CD4-positive, alpha-beta T cell treated with Interleukin-15 for 1 hour (primary cell): ENCODE data around the gene POMGNT2.

ENCODE experiments used
- DNase-seq: peaks from one replicate; pipeline ENCODE4 v3.0.0-alpha.2; 2020

POMGNT2 gene

DNA sequence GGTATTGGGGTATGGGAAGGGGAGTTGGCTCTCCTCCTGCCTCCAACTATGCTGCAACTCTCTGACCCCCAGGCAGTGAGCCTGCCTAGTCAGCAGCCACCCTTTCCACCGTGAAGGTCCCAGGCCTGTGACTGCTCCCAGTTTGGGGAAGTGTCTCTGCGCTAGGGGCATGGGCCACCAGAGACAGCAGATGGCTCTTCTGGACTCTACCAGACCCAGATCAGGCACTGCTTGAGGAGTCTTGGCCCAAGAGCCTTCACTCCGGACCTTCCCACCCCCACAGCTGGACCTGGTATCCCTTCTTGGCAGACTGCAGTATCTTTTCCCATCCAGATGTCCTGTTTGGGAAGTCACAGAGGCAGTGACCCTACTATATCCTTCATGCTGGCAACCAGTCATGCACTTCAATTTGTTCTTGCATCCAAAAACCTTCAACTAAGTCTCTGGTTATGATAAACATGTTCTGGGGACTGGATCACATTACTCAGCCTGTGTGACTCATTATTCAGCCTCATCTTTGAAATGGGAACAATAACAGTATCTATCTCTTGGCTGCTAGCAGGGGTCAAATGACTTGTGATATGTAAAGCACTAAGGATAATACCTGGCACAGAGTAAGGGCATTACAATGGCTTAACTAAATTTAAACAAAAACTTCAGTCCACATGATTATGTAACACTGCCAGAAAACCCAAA lies 62.7 kb downstream of the POMGNT2 start:
- DNase-seq = no peak

DNA sequence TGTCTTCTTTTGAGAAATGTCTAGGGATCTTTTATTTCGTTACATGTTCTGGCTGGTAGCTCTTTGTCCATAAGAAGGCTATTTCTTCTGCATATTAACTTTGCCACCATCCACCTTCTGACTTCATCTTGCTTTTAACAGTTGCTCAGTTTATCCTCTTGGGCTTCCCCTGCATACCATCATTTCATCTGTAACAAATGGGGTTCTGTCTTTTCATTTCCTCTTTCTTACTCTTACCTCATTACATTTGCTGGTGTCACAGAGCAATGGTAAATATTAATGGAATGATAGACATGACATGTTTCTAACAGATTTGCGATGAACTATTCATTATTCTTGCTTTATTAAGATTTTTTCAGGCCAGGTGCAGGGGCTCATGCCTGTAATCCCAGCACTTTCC lies 64.4 kb downstream of the POMGNT2 start:
- no peak for DNase-seq

DNA sequence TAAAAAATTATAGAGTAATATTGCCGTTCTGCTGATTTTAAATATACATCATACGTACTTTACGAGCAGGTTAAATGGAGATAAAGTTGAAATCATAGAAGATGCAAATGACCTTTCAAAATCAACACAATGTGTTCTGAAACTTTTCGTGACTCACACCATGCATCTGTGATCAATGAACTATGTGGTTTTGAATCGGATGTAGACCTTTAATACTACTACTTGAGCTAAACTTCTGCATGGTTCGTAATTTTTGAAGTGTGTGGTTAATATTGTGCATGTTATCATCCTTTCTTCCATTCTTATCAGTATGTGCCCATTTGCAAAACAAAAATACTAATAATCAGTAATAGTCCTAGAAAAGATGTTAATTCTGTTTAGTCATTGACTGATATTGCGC lies 67.9 kb downstream of the POMGNT2 start:
- DNase-seq = no peak

DNA sequence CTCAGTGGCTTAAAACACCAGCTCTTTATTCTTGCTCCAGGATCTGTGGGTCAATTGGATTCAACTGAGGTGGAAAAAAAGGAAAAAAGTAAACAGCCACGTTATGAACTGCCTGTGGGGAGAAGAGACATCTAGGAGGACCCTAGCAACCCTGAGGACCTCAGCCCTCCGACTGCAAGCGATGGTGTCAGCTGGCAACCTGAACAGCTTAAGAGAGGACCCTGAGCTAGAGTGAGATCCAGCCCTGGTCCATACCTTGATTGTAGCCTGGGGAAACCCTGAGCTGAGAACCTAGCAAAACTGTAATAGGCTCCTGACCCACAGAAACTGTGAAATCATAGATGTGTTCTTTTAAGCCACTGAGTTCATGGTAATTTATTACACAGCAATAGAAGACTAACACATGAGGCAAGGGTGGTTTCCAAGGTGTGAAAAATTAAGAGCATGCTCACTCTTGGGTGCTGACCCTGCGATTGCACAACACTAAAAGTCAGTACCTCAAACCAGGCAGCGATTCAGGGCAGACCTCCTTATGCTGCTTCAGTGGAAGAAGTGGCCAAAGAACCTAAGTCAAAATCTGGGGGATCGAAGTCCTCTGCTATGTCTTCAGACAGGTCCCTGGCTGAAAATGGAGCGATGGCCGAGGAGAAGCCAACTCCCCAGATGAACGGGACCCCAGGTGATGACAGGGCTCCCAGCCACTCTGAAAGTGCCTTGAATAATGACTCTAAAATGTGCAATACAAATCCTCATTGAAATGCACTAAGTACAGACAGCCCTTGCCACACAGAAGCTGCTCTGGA lies 69.1 kb downstream of the POMGNT2 start:
- no peak for DNase-seq

DNA sequence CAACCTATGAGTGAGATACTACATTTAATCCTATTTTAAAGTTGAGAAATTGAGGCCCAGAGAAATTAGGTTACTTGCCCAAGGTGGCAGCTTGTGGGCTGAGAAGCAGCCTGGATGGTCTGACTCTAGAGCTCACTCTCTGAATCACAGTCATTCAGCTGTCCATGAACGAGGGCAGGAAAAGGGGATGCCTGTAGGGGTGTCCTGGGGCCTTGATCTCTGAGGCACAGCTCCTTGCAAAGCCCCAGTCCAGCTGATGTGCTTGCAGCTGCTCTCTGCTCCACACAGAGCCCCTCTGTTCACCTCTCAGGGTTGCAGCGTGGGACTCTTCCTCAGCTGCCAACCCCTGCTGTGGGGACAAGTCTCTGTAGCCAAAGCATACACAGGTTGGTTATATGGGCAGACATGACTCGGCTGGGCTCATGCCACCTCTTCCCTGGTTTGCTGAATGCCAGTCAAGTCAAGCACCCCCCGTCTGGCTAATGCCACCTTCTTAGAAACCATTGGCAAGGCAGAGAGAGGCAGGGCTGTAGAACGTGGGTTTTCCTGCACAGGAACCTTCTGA lies 70.0 kb downstream of the POMGNT2 start:
- no peak for DNase-seq

DNA sequence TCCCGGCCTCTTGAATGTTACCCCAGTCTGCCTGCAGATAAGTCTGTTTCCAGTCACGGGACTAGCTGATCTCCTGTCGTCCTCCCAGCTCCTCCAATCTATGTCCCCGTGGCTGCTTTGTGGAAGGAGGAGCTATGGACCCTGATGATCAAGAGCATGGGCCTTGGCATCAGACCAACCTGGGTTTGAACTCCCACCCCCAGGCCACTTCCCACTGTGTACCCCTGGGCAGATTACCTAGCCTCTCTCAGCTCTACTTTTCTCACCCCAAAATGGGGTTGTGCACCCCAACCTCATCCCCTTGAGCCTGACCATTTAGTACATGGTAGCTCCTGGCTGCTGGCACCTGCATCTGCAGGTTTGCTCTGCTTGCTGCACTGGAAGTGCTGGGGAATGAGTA lies 71.0 kb downstream of the POMGNT2 start:
- no peak for DNase-seq

DNA sequence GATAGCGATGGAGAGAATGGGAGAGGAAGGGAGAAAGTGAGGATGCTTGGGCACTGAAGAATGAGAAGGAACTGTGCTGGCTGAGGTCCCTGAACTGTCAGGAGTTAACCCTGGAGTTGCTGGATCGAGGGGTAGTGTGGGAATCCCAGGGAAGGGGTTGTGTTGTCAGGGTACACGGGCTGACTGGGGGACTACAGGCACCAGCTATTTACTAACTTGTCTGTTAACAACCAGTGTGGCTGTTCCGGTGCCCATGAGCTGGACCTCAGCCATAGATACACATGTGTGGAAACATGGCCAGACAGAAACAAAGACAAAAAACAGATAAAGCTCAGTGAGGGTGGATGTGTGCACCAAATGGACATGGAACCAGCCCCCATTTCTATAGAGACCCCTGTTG lies 71.7 kb downstream of the POMGNT2 start:
- DNase-seq = no peak

DNA sequence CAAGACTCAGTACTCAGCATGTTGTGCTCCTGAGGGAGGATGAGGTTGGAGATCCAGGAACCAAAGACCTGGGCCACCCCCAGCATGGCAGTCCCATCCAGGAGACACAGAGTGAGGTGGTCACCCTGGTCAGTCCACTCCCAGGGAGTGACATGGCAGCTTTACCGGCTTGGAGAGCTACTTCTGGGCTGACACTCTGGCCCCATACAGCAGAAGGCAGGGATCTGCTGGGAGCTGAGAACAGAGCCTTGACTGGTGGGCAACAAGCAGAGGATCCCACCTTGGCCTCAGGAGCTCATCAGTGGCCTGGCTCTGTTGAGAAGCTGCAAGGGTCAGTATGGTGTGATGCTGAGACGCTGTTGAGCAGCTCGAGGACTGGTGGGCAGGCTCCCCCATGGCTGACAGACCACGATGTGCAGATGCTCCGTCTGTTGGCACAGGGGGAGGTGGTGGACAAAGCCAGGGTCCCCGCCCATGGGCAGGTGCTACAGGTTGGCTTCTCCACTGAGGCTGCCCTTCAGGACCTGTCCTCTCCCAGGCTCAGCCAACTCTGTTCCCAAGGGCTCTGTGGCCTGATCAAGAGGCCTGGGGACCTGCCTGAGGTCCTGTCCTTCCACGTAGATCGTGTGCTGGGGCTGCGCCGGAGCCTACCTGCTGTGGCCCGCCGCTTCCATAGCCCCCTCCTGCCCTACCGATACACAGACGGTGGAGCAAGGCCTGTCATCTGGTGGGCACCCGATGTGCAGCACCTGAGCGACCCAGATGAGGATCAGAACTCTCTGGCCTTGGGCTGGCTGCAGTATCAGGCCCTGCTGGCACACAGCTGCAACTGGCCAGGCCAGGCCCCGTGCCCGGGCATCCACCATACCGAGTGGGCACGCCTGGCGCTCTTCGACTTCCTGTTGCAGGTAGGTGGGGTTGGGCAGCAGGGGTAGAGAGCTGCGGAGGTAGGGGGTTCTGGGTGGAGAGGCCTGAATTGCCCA lies 72.9 kb downstream of the POMGNT2 start:
- DNase-seq = no peak

DNA sequence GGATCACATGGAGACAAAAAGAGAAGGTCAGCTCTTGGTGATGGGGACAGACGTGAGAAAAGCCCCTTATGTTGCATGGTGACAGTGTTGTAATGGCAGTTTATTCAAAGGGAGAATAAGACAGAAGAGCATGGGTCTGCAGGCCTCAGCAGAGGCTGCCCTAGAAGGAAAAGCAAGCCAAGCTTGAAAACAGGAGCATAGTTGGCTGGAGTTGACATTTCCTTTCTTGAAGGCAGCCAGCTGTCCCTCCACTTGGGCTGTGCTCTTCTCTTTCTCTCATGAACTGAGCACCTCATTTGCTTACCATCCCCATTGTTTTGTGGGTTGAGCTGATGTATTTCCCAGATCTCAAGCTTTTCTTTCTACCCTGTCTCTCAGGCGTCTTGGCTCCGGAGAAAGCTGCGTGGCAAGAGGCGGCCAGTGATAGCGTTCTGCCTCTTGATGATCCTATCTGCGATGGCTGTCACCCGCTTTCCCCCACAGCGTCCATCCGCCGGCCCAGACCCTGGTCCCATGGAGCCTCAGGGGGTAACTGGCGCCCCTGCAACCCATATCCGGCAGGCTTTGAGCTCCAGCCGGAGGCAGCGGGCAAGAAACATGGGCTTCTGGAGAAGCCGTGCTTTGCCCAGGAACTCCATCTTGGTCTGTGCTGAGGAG lies 73.9 kb downstream of the POMGNT2 start:
- no peak for DNase-seq

DNA sequence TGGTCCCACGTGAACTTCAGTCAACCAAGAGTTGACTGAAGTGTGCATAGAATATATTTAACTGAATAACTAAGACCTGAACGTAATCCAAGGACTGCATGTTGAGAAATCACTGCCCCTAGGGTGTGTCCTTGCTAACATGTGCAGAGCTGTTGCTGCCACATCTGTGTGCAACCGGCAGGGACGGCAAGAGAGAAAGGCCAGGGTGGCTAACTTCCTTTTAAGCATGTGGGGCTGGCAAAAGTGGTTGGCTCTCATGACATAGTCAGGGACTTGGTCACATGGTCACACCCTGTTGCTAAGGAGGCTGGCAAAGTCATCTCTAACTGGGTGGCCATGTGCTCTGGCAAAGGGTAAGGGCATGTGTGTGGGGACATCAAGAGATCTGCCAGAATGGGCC lies 74.4 kb downstream of the POMGNT2 start:
- no peak for DNase-seq

DNA sequence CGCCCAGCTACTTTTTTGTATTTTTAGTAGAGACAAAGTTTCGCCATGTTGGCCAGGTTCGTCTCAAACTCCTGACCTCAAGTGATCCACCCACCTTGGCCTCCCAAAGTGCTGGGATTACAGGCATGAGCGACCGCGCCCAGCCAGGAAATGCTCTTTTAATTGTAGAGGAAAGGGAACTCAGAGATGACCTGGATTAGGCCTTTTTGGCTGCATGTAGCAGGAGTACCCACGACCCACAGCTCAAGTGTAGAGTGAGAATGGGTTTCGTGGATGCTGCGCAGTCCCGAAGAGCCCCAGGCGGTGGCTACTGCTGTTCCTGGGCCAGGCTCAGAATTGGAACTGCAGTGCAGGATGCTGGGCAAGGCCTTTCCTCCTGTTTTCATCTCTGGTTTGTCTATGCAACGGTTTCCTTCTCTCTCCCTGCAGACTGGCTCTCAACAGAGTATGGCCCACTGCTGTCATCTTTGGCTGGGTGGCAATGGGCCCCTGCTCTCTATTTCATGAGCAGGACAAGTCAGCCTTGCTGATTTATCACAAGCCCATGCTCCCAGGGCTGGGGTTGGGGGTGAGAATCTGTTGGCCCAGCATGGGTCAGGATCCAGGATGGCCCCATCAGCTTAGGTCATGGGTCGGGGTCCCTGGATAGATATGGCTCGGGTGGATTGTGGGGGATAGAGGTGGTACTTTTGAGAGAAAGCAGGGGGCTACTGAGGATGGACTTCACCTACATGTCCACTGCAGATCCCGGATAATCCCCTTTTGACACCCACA lies 75.5 kb downstream of the POMGNT2 start:
- DNase-seq = no peak
